Fibroblast of pulmonary artery (primary cell): ENCODE data around the gene PLEKHA8.
A peak's percentile ranks its signal among the peaks of the same experiment; 100 is the strongest.

ENCODE experiments used
- DNase-seq: peaks from one replicate; pipeline ENCODE4 v3.0.0-alpha.2; 2010; ENCODE audit warnings: low read depth
- H3K4me3 ChIP-seq: replicated peaks from 2 replicates; pipeline ENCODE4 v1.5.1; 2011; ENCODE audit warnings: low read depth, mild to moderate bottlenecking, control low read depth, low read length, moderate library complexity
- TF ChIP-seq, protein P1 (sequence below): IDR thresholded peaks from 2 replicates; pipeline ENCODE4 v1.5.1; 2011; ENCODE audit warnings: mild to moderate bottlenecking, control low read depth, low read length, inconsistent platforms; ENCODE audit errors: missing control alignments

The PLEKHA8 gene

DNA sequence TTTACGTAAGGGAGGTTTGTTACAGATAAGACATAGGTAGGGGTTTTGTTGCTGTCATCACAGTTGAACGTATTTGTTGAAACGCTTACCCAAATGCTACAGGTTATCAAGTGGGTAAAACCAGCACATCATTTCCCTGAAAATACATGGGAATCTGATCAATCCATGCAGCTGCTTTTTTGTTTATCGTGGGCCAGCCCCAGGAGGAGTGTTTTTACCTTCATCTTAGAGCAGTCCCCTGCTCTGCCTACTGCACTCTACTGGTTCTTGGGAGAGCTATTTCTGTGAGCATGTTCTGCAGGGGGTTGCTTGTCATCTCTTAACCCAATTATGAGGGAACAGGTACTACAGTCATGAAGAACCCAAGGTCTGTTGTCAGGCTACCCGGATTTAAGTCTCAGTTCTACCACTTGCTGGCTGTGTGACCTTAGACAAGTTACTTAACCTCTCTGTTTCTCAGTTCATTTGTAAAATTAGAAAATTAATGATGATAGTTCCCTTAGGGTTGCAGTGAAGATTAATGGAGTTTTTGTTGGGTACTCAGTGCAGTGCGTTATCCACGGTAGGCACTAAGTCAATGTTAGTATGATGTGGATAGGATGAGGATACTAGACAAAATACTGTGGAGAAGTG is 121.5 kb downstream of the PLEKHA8 start:
- no peak overlapping the region for H3K4me3 ChIP-seq
- TF ChIP-seq, protein P1, sequence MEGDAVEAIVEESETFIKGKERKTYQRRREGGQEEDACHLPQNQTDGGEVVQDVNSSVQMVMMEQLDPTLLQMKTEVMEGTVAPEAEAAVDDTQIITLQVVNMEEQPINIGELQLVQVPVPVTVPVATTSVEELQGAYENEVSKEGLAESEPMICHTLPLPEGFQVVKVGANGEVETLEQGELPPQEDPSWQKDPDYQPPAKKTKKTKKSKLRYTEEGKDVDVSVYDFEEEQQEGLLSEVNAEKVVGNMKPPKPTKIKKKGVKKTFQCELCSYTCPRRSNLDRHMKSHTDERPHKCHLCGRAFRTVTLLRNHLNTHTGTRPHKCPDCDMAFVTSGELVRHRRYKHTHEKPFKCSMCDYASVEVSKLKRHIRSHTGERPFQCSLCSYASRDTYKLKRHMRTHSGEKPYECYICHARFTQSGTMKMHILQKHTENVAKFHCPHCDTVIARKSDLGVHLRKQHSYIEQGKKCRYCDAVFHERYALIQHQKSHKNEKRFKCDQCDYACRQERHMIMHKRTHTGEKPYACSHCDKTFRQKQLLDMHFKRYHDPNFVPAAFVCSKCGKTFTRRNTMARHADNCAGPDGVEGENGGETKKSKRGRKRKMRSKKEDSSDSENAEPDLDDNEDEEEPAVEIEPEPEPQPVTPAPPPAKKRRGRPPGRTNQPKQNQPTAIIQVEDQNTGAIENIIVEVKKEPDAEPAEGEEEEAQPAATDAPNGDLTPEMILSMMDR, result no peak
- DNase-seq, result no peak

DNA sequence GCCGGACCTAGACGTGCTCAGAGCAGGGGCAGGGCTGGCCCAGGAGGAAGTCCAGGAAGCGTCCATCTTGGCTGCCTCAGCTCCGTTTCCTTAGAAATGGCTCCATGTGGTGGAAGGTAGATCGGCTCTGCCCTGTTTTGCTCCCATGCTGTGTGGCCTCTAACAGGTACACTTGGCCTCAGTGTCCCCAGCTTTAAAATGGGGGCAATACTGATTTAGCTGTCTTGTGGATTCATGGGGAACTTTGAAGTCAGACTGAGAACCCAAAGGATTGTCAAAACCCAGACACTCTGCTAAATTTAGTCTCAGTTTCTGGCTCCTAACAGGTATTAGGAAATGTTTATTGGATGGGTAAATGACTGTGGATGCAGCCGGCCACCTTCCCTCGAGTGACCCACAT is 122.5 kb downstream of the PLEKHA8 start:
- H3K4me3 ChIP-seq, result no peak overlapping the region
- TF ChIP-seq, protein P1, result no peak
- no peak for DNase-seq

DNA sequence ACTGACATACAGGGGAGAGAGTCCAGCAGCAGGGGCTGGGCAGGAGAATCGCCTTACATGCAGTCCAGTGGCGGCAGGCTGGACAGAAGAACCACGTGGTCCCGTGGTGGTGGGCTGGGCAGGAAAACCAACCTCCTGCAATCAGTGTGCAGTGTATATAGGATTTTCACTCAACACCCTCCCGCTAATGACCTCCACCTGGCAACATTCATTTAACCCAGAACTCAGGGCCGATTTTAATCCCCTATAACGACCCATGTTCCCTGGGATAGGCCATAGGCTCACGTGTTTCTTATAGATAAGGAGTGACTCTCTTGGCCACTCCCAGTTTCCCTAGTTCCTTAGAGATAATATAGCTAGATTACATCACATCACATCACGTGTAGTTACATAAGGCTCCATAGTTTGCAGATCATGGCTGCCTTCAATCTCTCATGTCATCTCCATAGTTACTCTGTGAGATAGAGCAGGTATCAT is 125.9 kb downstream of the PLEKHA8 start:
- TF ChIP-seq, protein P1, result no peak
- no peak for DNase-seq
- no peak overlapping the region for H3K4me3 ChIP-seq

DNA sequence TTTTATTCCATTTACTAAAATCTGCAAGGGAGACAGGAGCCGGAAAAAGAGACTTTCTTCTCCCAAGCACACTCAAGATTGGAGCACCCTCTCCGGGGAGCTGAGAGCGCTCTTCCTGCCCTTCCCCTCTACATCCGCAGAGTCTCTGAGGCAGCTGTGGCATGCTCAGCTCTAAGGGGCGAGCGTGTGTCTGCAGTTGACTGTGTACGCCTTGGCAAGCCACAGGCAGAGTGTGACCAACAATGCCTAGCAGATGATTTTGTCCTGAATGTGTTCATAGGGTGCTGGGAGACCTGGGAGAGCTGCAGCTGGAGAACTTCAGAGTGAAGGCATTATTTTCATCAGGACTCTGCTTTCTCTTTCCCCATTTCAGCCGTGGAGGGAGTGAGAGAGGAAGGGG is 127.3 kb downstream of the PLEKHA8 start:
- no peak overlapping the region for H3K4me3 ChIP-seq
- TF ChIP-seq, protein P1, result no peak
- no peak for DNase-seq

DNA sequence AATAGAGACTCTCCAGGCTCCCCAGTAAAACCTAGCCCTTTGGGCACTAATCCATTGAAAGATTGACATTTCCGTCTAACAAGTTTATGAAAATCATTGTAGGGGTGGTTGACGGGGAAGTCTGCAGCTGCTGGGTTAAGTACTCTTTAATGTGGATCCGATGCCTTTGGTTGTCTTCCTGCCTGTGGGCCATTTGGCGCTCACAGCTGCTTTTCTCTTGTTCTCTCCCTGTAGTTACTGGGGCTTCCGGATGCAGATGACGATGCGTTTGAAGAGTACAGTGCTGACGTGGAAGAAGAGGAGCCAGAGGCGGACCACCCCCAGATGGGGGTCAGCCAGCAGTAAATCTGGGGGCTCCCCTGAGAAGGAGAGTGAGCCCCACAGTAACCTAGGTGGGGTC is 129.0 kb downstream of the PLEKHA8 start:
- no peak overlapping the region for H3K4me3 ChIP-seq
- no peak for DNase-seq
- TF ChIP-seq, protein P1, result no peak

DNA sequence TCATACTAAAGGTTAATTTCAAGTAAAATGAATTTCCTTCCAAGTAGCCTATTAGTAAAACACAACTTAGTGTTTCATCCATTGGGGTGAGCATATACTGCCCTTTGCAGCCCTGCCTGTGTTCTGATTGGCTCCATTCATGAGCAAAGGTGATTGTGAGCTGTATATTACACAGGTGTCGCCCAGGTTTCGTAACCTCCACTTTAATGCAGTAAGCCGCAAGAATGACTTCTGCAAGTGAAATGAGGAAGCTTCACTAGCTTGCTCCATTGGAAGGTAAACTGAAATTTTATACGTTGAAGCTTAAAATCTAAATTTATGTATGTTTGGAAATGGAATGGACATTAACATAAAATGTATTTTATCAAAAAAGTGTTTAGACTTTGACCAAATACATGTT is 131.0 kb downstream of the PLEKHA8 start:
- DNase-seq, result no peak
- TF ChIP-seq, protein P1, result no peak
- no peak overlapping the region for H3K4me3 ChIP-seq

DNA sequence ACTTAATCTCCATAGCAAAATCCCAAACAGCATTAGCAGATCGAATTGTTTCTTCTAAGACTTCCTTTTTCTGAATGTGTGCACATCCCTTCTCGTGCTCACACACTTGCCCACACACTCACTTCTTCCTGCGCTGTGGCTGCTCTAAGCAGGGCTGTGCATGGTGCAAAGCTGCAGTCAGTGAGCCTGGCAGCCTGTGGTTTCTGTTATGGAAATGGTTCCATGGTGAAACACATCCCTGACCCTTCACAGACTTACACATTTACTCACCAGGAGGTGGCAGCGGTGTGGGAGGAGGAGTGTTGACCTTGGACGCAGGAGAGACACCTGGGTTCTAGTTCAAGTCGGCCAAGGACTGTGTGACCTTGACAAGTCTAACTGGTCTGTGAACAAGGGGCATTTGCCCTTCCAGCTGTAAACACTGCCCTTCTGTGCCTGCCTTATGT is 131.5 kb downstream of the PLEKHA8 start:
- no peak overlapping the region for H3K4me3 ChIP-seq
- TF ChIP-seq, protein P1, result peak; percentile 32
- peak; percentile 19 for DNase-seq
